ENCODE measurements around the gene TIFAB.

- TF ChIP-seq POLR2AphosphoS5 (IDR thresholded peaks at IDR 0.05): no peak
- TF ChIP-seq CTCF (IDR thresholded peaks at IDR 0.05): peak; percentile 62 to 95 (median 74)
- no peak for TF ChIP-seq POLR2A (IDR thresholded peaks at IDR 0.05)
These were observed 14.3 kb upstream of the TIFAB start for GRCh38 chr5:135466178-135467050.
